Psoas muscle (tissue), 8 donors: Measurements from ENCODE around the gene TPD52L1. TPM values are rescaled to one million over a fixed set of nuclear protein-coding genes. Genes with fewer than 3 reads are reported as not detected.

ENCODE experiments used
- ATAC-seq, 4 donors: fragments of 200-7000 bp; cut with Tn5 transposase; one replicate each; pipeline ENCODE4 v1.9.1; 2020; ENCODE audit warnings: moderate library complexity in 3 of 4, mild to moderate bottlenecking in 2 of 4
- DNase-seq, 2 donors: peaks; one replicate each; pipeline ENCODE4 v3.0.0-alpha.2; 2020
- H3K27ac ChIP-seq: fragments of 200-600 bp; one replicate; pipeline ENCODE4 v1.8.0; 2022
- H3K27me3 ChIP-seq, 3 donors: fragments of 200-600 bp in 1 of 3; one replicate each; pipeline versions ENCODE4 v1.6.1 to v1.8.0; 2013 to 2022; ENCODE audit warnings: low read length in 2 of 3, mild to moderate bottlenecking in 2 of 3, moderate library complexity in 1 of 3; ENCODE audit not compliant: insufficient read depth in 3 of 3
- H3K36me3 ChIP-seq, 2 donors: fragments of 200-600 bp in 1 of 2; one replicate each; pipeline versions ENCODE4 v1.6.1 to v1.8.0; 2013 to 2022; ENCODE audit warnings: low read depth in 1 of 2, mild to moderate bottlenecking in 1 of 2, moderate library complexity in 1 of 2; ENCODE audit not compliant: insufficient read depth in 1 of 2
- H3K4me1 ChIP-seq: fragments of 200-600 bp; one replicate; pipeline ENCODE4 v1.8.0; 2022
- H3K4me3 ChIP-seq: fragments of 200-600 bp; one replicate; pipeline ENCODE4 v1.8.0; 2022; ENCODE audit warnings: mild to moderate bottlenecking
- H3K9me3 ChIP-seq: fragments of 200-600 bp; one replicate; pipeline ENCODE4 v1.8.0; 2022
- CTCF ChIP-seq: fragments of 200-600 bp; IDR thresholded peaks from one replicate; pipeline ENCODE4 v1.8.0; 2022; ENCODE audit warnings: antibody characterized with exemption
- WGBS, 3 donors: extraction: QIAGEN DNeasy Blood & Tissue Kit; methylation state at CpG; one replicate each; pipeline versions ENCODE4 v1.1.6 to v1.1.7; 2013; 5-methylcytosine and 5-hydroxymethylcytosine counted together
- intact Hi-C, 2 donors: fragments of 100-400 bp; cut with DNase I; formaldehyde crosslinking; loops; one replicate each; pipeline versions ENCODE4 v1.11.0 to v1.14.2; 2022
- polyA plus RNA-seq, 3 donors: library from polyadenylated mRNA; stranded (reverse); fragments of 200-250 nt; gene quantifications; one replicate each; pipeline ENCODE4 v1.2.3, GENCODE V29; 2013
- total RNA-seq, 4 donors: library from RNA; stranded (reverse); fragmentation: NEBNext Ultra II Directional in 2 of 4; extraction: Animal tissue kit (Norgen Biotek cat#: 25700) in 2 of 4; gene quantifications; one replicate each; pipeline versions ENCODE4 v1.2.1 to v1.2.4, GENCODE V29; 2021 to 2023
- donor health status: healthy with polysubstance abuse.
- donor health status: DM: no; HTN: no; CAD: no; lungs with moderate emphysema.
- donor health status: Bipolar disorder and iron deficiency.
- donor health status: healthy.
- donor health status: DM: yes; HTN: yes; CAD: no.
- donor health status: DM: no; HTN: no; CAD: no.
- donor health status: DM: no; HTN: no; CAD: no.
- donor health status: DM: yes; HTN: yes; CAD: no.

Gene TPD52L1
- total and polyA plus RNA-seq, 7 donors: 51.8 to 150 (median 106) TPM

- H3K9me3 ChIP-seq: no peaks in the 10 kb centered on the region
- ATAC-seq: no peak
- no peak overlapping the region for H3K4me3 ChIP-seq
- peaks cover 13% of the 10 kb centered on the region for H3K4me1 ChIP-seq
- intact Hi-C loops: no loop called here
- no peaks in the 10 kb centered on the region for H3K27me3 ChIP-seq
- no peak for DNase-seq
- no peak overlapping the region for H3K27ac ChIP-seq
- no peaks in the 10 kb centered on the region for H3K36me3 ChIP-seq
- no peak for TF ChIP-seq CTCF
- 77 to 88% (median 88%) methylated on average over 1 of the region's 1 CpG for WGBS, 3 donors
Observed at GRCh38 chr6:125144822-125145221, 8.8 kb upstream of the TPD52L1 start.

GRCh38 chr6:125149256-125150144 is 4.1 kb upstream of the TPD52L1 start:
- no peak for TF ChIP-seq CTCF

GRCh38 chr6:125151700-125152099 is 1.9 kb upstream of the TPD52L1 start:
- no peak for TF ChIP-seq CTCF
- no peaks in the 10 kb centered on the region for H3K36me3 ChIP-seq
- ATAC-seq: no peak
- no peak overlapping the region for H3K4me3 ChIP-seq
- no peaks in the 10 kb centered on the region for H3K27me3 ChIP-seq
- no peak overlapping the region for H3K27ac ChIP-seq
- DNase-seq: no peak
- intact Hi-C loops: loop anchor here (2.0 to 10.0 kb wide), 6 partner anchors 61 to 616 kb away; partner anchors contain the start of gene HDDC2 (in 2 of the 2)
- 76 to 86% (median 82%) methylated on average over 4 of the region's 4 CpGs for WGBS, 3 donors
- H3K4me1 ChIP-seq: peaks cover 44% of the 10 kb centered on the region
- H3K9me3 ChIP-seq: no peaks in the 10 kb centered on the region

More at GRCh38 chr6:125149256-125150144, 4.1 kb upstream of the TPD52L1 start:
- 23 to 46% (median 25%) methylated on average over 7 of the region's 7 CpGs for WGBS, 3 donors
- intact Hi-C loops: loop anchor here (5.0 to 10.0 kb wide), 5 partner anchors 63 to 618 kb away; partner anchors contain the start of gene HDDC2 (in 1 of the 2)
- no peaks in the 10 kb centered on the region for H3K36me3 ChIP-seq
- H3K4me3 ChIP-seq: peak overlapping the region; percentile 11
- ATAC-seq: peak; percentile 60 to 77 (median 66)
- H3K27ac ChIP-seq: peak overlapping the region; percentile 87
- no peaks in the 10 kb centered on the region for H3K27me3 ChIP-seq
- no peaks in the 10 kb centered on the region for H3K9me3 ChIP-seq
- H3K4me1 ChIP-seq: peaks cover 27% of the 10 kb centered on the region
- DNase-seq: no peak

- H3K27me3 ChIP-seq: no peaks in the 10 kb centered on the region
- H3K27ac ChIP-seq: peak overlapping the region; percentile 91
- no peaks in the 10 kb centered on the region for H3K9me3 ChIP-seq
- TF ChIP-seq CTCF: no peak
- peaks cover 0 to 6% of the 10 kb centered on the region in 2 donors for H3K36me3 ChIP-seq
- peaks cover 53% of the 10 kb centered on the region for H3K4me1 ChIP-seq
- intact Hi-C loops: loop anchor here (5.0 to 10.0 kb wide), 5 partner anchors 58 to 613 kb away; partner anchors contain the start of gene HDDC2 (in 1 of the 2)
- WGBS, 3 donors: 2 to 4% (median 3%) methylated on average over 46 to 50 of the region's 50 CpGs
- peak overlapping the region; percentile 78 for H3K4me3 ChIP-seq
- ATAC-seq (peak; percentile 29 to 48 (median 38)), DNase-seq (peak; percentile 27 to 61)
Observed at GRCh38 chr6:125154118-125154760, 666 bp downstream of the TPD52L1 start.
